ENCODE data around the gene CD300LD. TPM values are rescaled to one million over a fixed set of nuclear protein-coding genes. Genes with fewer than 3 reads are reported as not detected.

Gene CD300LD
- total RNA-seq, 2 experiments from 2014 or later, result not detected

DNA sequence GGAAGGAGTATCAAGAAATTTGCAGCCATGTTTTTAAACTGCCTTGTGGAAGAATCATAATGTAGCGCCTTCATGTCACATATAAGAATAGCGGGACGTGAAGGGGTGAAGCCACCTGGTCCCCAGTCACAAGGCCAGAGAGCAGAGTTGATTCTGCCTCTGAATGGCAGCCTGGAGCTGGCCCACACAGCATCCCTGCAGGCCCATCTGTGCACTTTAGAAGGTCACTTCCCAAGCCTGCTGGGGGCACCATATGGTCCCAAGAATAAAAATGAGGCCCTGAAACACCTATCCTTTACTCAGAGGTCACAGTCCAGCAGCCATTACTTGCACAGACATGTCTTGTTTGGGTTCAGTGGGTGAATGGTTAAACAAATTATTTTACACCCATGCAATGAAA is 16.4 kb upstream of the CD300LD start:
- TF ChIP-seq, protein P1, sequence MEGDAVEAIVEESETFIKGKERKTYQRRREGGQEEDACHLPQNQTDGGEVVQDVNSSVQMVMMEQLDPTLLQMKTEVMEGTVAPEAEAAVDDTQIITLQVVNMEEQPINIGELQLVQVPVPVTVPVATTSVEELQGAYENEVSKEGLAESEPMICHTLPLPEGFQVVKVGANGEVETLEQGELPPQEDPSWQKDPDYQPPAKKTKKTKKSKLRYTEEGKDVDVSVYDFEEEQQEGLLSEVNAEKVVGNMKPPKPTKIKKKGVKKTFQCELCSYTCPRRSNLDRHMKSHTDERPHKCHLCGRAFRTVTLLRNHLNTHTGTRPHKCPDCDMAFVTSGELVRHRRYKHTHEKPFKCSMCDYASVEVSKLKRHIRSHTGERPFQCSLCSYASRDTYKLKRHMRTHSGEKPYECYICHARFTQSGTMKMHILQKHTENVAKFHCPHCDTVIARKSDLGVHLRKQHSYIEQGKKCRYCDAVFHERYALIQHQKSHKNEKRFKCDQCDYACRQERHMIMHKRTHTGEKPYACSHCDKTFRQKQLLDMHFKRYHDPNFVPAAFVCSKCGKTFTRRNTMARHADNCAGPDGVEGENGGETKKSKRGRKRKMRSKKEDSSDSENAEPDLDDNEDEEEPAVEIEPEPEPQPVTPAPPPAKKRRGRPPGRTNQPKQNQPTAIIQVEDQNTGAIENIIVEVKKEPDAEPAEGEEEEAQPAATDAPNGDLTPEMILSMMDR (IDR thresholded peaks at IDR 0.05), result no peak
- Mint-ChIP-seq H3K27ac (no peak overlapping the region), H3K27me3 (peaks cover 6% of the 10 kb centered on the region), H3K4me1 (ENCODE audit: low read depth) (peaks cover 5% of the 10 kb centered on the region), H3K36me3 (ENCODE audit: low read depth) (no peaks in the 10 kb centered on the region), H3K4me3 (no peak overlapping the region), H3K9me3 (no peaks in the 10 kb centered on the region)
- POLR2A ChIA-PET, result no interaction called here
- ATAC-seq (no peak), DNase-seq (no peak)
- CTCF ChIA-PET, result no interaction called here
- intact Hi-C loops (cut with micrococcal nuclease), result no loop called here

DNA sequence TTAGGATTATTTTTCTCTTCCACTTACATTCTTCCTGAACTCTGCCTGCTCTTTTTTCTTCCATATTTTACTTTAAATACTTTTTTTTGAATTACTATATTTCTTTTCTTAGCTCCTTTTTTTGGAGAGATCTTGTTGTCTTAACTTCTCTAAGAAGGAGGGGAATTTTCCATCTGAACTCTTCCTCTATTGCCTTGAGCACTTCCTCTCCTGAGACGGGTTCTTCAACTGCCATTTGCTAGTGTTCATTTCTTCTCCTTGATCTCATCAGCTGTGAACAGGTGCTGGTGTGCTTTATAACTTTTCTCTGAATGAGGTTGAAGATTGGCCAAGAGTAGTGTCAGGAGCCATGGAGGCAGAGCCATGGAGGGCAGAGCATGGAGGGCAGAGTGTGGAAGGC is 15.1 kb upstream of the CD300LD start:
- Mint-ChIP-seq H3K27ac (no peak overlapping the region), H3K27me3 (peaks cover 8% of the 10 kb centered on the region), H3K4me3 (no peak overlapping the region), H3K9me3 (no peaks in the 10 kb centered on the region), H3K4me1 (ENCODE audit: low read depth) (no peaks in the 10 kb centered on the region), H3K36me3 (ENCODE audit: low read depth) (no peaks in the 10 kb centered on the region)
- no peak for ATAC-seq
- TF ChIP-seq, protein P1 (IDR thresholded peaks at IDR 0.05), result no peak
- CTCF ChIA-PET, result no interaction called here
- POLR2A ChIA-PET, result interaction anchor here (0.7 kb wide), 1 partner anchor 40 kb away, joined by 3 read pairs; no protein-coding TSS in a partner anchor
- no peak for DNase-seq
- intact Hi-C loops (cut with micrococcal nuclease), result no loop called here

DNA sequence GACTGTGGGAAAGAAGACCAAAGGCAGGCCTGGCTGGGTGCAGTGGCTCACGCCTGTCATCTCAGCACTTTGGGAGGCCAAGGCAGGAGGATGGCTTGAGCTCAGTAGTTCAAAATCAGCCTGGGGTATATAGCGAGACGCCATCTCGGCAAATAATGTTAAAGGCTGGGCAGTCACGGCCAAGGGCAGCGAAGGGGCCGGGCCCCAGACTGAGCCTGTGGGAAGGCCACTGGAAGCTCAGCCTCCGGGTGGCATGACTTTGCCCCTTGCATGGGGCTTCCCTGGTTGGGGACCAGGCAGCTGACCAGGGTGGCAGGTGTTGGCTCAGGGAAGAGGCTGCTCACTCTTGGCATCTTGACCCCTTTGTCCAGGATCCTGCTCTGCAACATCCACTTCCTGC is 14.0 kb upstream of the CD300LD start:
- Mint-ChIP-seq H3K4me3 (no peak overlapping the region), H3K36me3 (ENCODE audit: low read depth) (no peaks in the 10 kb centered on the region), H3K9me3 (no peaks in the 10 kb centered on the region), H3K27ac (no peak overlapping the region), H3K4me1 (ENCODE audit: low read depth) (no peaks in the 10 kb centered on the region), H3K27me3 (peaks cover 8% of the 10 kb centered on the region)
- ATAC-seq (no peak), DNase-seq (no peak)
- intact Hi-C loops (cut with micrococcal nuclease), result no loop called here
- POLR2A ChIA-PET, result no interaction called here
- TF ChIP-seq, protein P1 (IDR thresholded peaks at IDR 0.05), result no peak
- CTCF ChIA-PET, result no interaction called here

DNA sequence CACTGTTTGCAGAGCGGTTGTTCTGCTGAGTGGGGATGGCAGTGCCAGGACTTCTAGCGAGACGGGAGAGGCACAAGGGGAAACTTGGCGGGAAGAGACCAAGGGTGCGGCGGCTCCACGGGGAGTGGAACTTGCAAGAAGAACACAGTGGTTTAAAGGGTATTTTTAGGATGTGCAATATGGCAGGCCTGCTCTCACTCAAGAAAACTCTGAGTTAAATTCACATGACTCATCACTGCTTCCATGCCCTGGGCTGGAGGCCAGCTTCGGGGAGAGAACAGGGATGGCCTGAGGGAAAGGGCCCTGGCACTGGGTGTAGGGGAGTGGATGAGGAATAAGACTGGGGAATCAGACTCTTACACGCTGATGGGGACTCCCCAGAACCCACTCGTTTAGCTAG is 13.3 kb upstream of the CD300LD start:
- Mint-ChIP-seq H3K27ac (no peak overlapping the region), H3K36me3 (ENCODE audit: low read depth) (no peaks in the 10 kb centered on the region), H3K4me3 (no peak overlapping the region), H3K9me3 (no peaks in the 10 kb centered on the region), H3K27me3 (peaks cover 12% of the 10 kb centered on the region), H3K4me1 (ENCODE audit: low read depth) (no peaks in the 10 kb centered on the region)
- intact Hi-C loops (cut with micrococcal nuclease), result no loop called here
- ChIA-PET CTCF (no interaction called here), POLR2A (no interaction called here)
- TF ChIP-seq, protein P1 (IDR thresholded peaks at IDR 0.05), result no peak
- no peak for ATAC-seq
- no peak for DNase-seq

DNA sequence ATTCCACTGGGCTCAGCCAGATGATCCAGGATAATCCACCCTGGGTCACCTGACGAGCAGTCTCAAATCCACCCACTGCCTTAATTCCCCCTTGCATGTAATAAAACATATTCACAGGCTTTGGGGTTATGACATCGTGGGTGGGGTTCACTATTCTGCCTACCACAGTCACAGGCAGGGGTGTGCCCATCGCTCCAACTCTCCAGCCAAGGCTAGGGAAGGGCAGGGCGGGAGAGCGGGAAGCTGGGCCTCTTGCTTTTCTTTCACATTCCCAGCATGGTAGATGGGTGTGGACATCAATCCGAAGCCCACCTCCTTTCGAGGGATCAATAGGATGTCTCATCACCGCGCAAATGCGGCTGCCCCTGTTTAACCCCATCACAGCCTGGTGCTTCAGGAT is 12.7 kb upstream of the CD300LD start:
- no peak for ATAC-seq
- H3K27ac Mint-ChIP-seq, result no peak overlapping the region
- intact Hi-C loops (cut with micrococcal nuclease), result no loop called here
- TF ChIP-seq, protein P1 (IDR thresholded peaks at IDR 0.05), result no peak
- no peaks in the 10 kb centered on the region for H3K9me3 Mint-ChIP-seq
- ChIA-PET POLR2A (no interaction called here), CTCF (interaction anchor here (0.9 to 1.8 kb wide), 3 partner anchors 43 to 235 kb away, joined by 3 to 5 read pairs (median 3); no protein-coding TSS in a partner anchor)
- no peaks in the 10 kb centered on the region for H3K36me3 Mint-ChIP-seq (ENCODE audit: low read depth)
- H3K4me1 Mint-ChIP-seq (ENCODE audit: low read depth), result no peaks in the 10 kb centered on the region
- DNase-seq, result no peak
- peaks cover 18% of the 10 kb centered on the region for H3K27me3 Mint-ChIP-seq
- no peak overlapping the region for H3K4me3 Mint-ChIP-seq
